Gastrocnemius medialis (tissue), 4 donors: ENCODE results near the gene DRGX.

Experiments
- CTCF ChIP-seq, 5 experiments: fragments of 450-650 bp in 3 of 5; fragments of 200-600 bp in 2 of 5; sonication (generic) in 2 of 5; IDR thresholded peaks in 4 of 5; conservative IDR thresholded peaks in 1 of 5; 1 replicate in 4 of 5; 2 replicates in 1 of 5; pipeline ENCODE4 v1.5.1; 2016 to 2019; ENCODE audit warnings: antibody characterized with exemption in 5 of 5, mild to moderate bottlenecking in 3 of 5, moderate library complexity in 3 of 5
- POLR2A ChIP-seq, 2 donors: fragments of 450-650 bp; IDR thresholded peaks; one replicate each; pipeline ENCODE4 v1.6.1; 2017; ENCODE audit warnings: antibody characterized with exemption in 2 of 2, mild to moderate bottlenecking in 2 of 2, moderate library complexity in 2 of 2

- TF ChIP-seq CTCF (IDR thresholded peaks at IDR 0.05 in 4 of 5, conservative IDR thresholded peaks at IDR 0.05 in 1 of 5) (no peak), POLR2A (IDR thresholded peaks at IDR 0.05) (no peak)
These were observed 25.4 kb downstream of the DRGX start for GRCh38 chr10:49370326-49371100.
